Measurements from ENCODE around the gene GRB10. TPM values are rescaled to one million over a fixed set of nuclear protein-coding genes. Genes with fewer than 3 reads are reported as not detected.

Gene GRB10
- total RNA-seq, 4 donors from 2014 or later: 33.9 to 72.6 (median 41.8) TPM

DNA sequence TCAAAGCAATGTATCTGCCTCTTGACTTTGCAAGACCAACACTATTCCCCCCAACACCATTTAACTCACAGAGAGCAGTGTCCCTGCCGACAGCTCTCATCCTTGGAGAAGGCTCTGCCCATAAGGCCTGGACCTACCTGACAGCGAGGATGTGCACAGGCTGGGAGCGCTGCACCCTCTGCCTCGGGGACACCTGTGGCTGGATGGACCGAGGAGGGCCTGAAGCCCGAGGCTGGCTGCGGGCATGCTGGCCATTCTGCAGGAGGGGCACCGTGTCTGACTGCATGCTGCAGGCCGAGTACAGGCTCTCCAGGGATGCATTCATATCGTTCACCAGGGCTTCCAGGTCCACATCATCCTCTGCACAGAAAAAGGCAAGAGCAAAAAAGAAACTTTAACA is 108.4 kb downstream of the GRB10 start:
- H3K27me3 ChIP-seq: no peaks in the 10 kb centered on the region
- TF ChIP-seq, protein P1, sequence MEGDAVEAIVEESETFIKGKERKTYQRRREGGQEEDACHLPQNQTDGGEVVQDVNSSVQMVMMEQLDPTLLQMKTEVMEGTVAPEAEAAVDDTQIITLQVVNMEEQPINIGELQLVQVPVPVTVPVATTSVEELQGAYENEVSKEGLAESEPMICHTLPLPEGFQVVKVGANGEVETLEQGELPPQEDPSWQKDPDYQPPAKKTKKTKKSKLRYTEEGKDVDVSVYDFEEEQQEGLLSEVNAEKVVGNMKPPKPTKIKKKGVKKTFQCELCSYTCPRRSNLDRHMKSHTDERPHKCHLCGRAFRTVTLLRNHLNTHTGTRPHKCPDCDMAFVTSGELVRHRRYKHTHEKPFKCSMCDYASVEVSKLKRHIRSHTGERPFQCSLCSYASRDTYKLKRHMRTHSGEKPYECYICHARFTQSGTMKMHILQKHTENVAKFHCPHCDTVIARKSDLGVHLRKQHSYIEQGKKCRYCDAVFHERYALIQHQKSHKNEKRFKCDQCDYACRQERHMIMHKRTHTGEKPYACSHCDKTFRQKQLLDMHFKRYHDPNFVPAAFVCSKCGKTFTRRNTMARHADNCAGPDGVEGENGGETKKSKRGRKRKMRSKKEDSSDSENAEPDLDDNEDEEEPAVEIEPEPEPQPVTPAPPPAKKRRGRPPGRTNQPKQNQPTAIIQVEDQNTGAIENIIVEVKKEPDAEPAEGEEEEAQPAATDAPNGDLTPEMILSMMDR (IDR thresholded peaks at IDR 0.05): no peak
- TF ChIP-seq POLR2A (IDR thresholded peaks at IDR 0.05): no peak
- no peak overlapping the region for H3K27ac ChIP-seq
- no peaks in the 10 kb centered on the region for H3K9me3 ChIP-seq
- intact Hi-C loops (cut with DNase I; ENCODE audit: low total_unique reads): loop anchor here (10.0 kb wide), 1 partner anchor 199 kb away; no protein-coding TSS in a partner anchor
- no peaks in the 10 kb centered on the region for H3K4me1 ChIP-seq
- H3K36me3 ChIP-seq: no peaks in the 10 kb centered on the region
- no peak for DNase-seq
- H3K4me3 ChIP-seq: no peak overlapping the region

DNA sequence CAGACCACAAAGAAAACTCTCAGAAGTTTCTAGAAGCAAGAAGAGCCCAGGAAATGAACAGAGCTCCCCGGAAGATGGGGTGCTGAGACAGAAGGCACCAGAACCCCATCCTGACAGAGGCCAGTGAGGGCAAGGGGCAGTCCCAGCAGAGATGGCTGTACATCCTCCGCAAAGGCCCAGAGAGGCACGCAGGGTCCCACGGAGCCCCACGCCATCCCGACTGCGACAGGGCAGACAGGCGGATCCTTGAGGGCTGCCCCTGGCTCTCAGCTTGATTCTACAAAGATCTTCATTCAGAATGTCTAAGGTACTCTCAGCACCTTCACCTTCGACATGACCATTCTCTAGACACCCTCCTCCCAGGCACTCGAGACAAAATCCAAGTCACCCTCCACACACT is 109.6 kb downstream of the GRB10 start:
- H3K27me3 ChIP-seq: no peaks in the 10 kb centered on the region
- DNase-seq: no peak
- H3K27ac ChIP-seq: no peak overlapping the region
- H3K36me3 ChIP-seq: no peaks in the 10 kb centered on the region
- no peaks in the 10 kb centered on the region for H3K9me3 ChIP-seq
- no peak overlapping the region for H3K4me3 ChIP-seq
- intact Hi-C loops (cut with DNase I; ENCODE audit: low total_unique reads): loop anchor here (10.0 kb wide), 1 partner anchor 198 kb away; no protein-coding TSS in a partner anchor
- peaks cover 0 to 5% of the 10 kb centered on the region in 2 donors for H3K4me1 ChIP-seq
- TF ChIP-seq, protein P1 (IDR thresholded peaks at IDR 0.05): no peak
- TF ChIP-seq POLR2A (IDR thresholded peaks at IDR 0.05): no peak

DNA sequence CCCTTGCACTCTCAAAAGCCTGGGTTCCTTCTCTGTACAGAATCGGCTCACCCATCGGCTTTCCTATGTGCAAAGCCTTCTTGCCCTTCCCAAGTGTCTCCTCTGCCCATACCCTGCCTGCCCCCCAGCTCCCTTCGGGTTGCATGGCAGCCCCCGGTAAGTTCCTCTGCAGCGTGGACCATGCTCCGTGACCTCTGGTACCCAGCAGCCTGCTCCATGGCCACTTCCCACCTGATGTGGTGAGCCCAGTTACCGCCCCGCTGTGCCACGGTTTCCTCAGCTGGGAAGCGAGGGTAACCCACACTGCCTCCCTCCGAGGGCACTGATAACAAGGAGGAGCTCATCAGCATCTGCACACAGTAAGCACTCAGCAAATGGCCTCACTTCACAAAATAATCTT is 110.7 kb downstream of the GRB10 start:
- no peak for DNase-seq
- Histone ChIP-seq H3K4me1 (peaks cover 0 to 11% of the 10 kb centered on the region in 2 donors), H3K9me3 (no peaks in the 10 kb centered on the region), H3K36me3 (no peaks in the 10 kb centered on the region), H3K27ac (peak overlapping the region; percentile 34 to 68), H3K27me3 (no peaks in the 10 kb centered on the region), H3K4me3 (no peak overlapping the region)
- intact Hi-C loops (cut with DNase I; ENCODE audit: low total_unique reads): loop anchor here (10.0 kb wide), 1 partner anchor 197 kb away; no protein-coding TSS in a partner anchor
- TF ChIP-seq POLR2A (IDR thresholded peaks at IDR 0.05): no peak
- TF ChIP-seq, protein P1 (IDR thresholded peaks at IDR 0.05): no peak

DNA sequence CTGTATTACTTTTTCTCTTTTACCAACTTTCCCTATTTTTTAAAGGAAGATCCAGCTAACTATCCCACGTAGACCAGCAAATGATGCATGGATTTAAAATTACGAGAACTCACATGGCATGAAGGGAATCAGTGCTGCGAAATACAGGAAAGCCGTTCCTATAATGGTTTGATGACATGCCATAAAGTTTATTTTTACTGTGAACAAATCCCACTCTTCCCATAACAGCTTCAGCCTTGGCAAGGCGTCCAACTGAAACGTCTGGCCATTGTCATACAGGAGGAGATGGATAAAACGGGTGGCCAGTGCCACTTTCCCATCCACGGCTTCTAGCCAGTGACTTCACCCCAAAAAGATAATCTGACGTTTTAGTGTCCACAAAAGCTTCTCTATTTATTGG is 111.3 kb downstream of the GRB10 start:
- Histone ChIP-seq H3K36me3 (no peaks in the 10 kb centered on the region), H3K4me3 (no peak overlapping the region), H3K27me3 (no peaks in the 10 kb centered on the region), H3K27ac (peak overlapping the region; percentile 34 to 68), H3K4me1 (peaks cover 0 to 13% of the 10 kb centered on the region in 2 donors), H3K9me3 (no peaks in the 10 kb centered on the region)
- intact Hi-C loops (cut with DNase I; ENCODE audit: low total_unique reads): loop anchor here (10.0 kb wide), 1 partner anchor 197 kb away; no protein-coding TSS in a partner anchor
- TF ChIP-seq POLR2A (IDR thresholded peaks at IDR 0.05): no peak
- TF ChIP-seq, protein P1 (IDR thresholded peaks at IDR 0.05): no peak
- DNase-seq: no peak

DNA sequence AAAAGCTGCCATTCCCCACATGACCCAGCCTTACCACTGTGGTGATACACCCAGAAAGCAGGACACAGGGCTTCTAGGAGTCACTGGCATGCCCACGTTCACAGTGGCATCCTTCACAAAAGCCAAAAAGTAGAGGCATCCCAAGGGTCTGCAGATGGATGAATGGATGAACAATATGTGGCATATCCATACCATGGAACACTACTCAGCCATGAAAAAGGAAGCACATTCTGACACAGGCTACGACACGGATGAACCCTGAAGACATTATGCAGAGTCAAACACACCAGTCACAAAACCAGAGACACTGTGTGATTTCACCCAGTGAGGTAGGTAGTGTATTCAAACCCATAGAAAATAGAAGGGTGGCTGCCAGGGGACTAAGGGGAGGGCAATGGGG is 112.8 kb downstream of the GRB10 start:
- Histone ChIP-seq H3K27ac (peak overlapping the region; percentile 82 to 84), H3K36me3 (no peaks in the 10 kb centered on the region), H3K27me3 (no peaks in the 10 kb centered on the region), H3K4me1 (peaks cover 0 to 18% of the 10 kb centered on the region in 2 donors), H3K9me3 (no peaks in the 10 kb centered on the region), H3K4me3 (no peak overlapping the region)
- TF ChIP-seq POLR2A (IDR thresholded peaks at IDR 0.05): no peak
- TF ChIP-seq, protein P1 (IDR thresholded peaks at IDR 0.05): no peak
- intact Hi-C loops (cut with DNase I; ENCODE audit: low total_unique reads): loop anchor here (10.0 kb wide), 1 partner anchor 195 kb away; no protein-coding TSS in a partner anchor
- DNase-seq: no peak

All from uterus (tissue), 4 donors.